Measurements from ENCODE around the gene MAST3.

- TF ChIP-seq POLR2A (IDR thresholded peaks at IDR 0.05): no peak
- TF ChIP-seq CTCF (IDR thresholded peaks at IDR 0.05 in 4 of 5, conservative IDR thresholded peaks at IDR 0.05 in 1 of 5): no peak
Observed at GRCh38 chr19:18167011-18167410, 69.4 kb downstream of the MAST3 start.
